H1 (cell line): ENCODE measurements around the gene SPSB1. TPM values are rescaled to one million over a fixed set of nuclear protein-coding genes. Genes with fewer than 3 reads are reported as not detected.

ENCODE experiments used
- CTCF ChIA-PET: fragments of 300-600 bp; sonication (Branson Sonifier 250); formaldehyde crosslinking; loops from one replicate; lab custom pipeline; 2021; ENCODE audit not compliant: partially characterized antibody; lab: Charles Lee
- POLR2A ChIA-PET: fragments of 300-600 bp; sonication (Branson Sonifier 250); formaldehyde crosslinking; loops from one replicate; lab custom pipeline; 2021; ENCODE audit warnings: inconsistent platforms; ENCODE audit not compliant: partially characterized antibody; lab: Charles Lee
- DNase-seq, 2 experiments: peaks; one replicate each; pipeline versions ENCODE4 v3.0.0 to v3.0.0-alpha.2; 2010 to 2022; ENCODE audit warnings: low spot score in 2 of 2, low read depth in 1 of 2, mixed read lengths in 1 of 2
- FAIRE-seq: peaks from 2 replicates; lab custom pipeline; 2011; peaks lifted over from hg19 to GRCh38; lab: Jason Lieb, UNC
- H2AFZ ChIP-seq: 2 replicates; pipeline ENCODE4 v1.8.1; 2012; ENCODE audit warnings: low read length, inconsistent platforms
- H2AK5ac ChIP-seq: 2 replicates; pipeline ENCODE4 v1.6.1; 2013; ENCODE audit warnings: low read depth, low read length
- H2BK120ac ChIP-seq: replicated peaks from 2 replicates; pipeline ENCODE3; 2013; ENCODE audit warnings: low read depth, low read length, inconsistent platforms
- H2BK12ac ChIP-seq: 2 replicates; pipeline ENCODE4 v1.6.1; 2013; ENCODE audit warnings: low read depth, low read length
- H2BK15ac ChIP-seq: 2 replicates; pipeline ENCODE4 v1.6.1; 2013; ENCODE audit warnings: low read length
- H2BK20ac ChIP-seq: 2 replicates; pipeline ENCODE4 v1.6.1; 2013; ENCODE audit warnings: low read length
- H2BK5ac ChIP-seq: 2 replicates; pipeline ENCODE4 v1.6.1; 2013; ENCODE audit warnings: low read depth, low read length
- H3K14ac ChIP-seq: 2 replicates; pipeline ENCODE4 v1.6.1; 2013; ENCODE audit warnings: inconsistent platforms; ENCODE audit not compliant: insufficient read length
- H3K18ac ChIP-seq: 2 replicates; pipeline ENCODE4 v1.6.1; 2013; ENCODE audit warnings: low read length; ENCODE audit errors: extremely low read depth
- H3K23ac ChIP-seq: 2 replicates; pipeline ENCODE4 v1.6.1; 2013; ENCODE audit warnings: inconsistent platforms; ENCODE audit not compliant: insufficient read length
- H3K23me2 ChIP-seq: 2 replicates; pipeline ENCODE4 v1.6.1; 2013; ENCODE audit warnings: low read depth, low read length
- H3K27ac ChIP-seq: 2 replicates; pipeline ENCODE4 v1.6.1; 2011; ENCODE audit warnings: low read depth, low read length, inconsistent platforms
- H3K27me3 ChIP-seq, 4 experiments: replicated peaks in 1 of 4; 1 replicate in 1 of 4; 2 replicates in 3 of 4; pipeline versions ENCODE4 v1.6.1 to v1.8.1; 2011 to 2013; ENCODE audit warnings: low read length in 3 of 4, mild to moderate bottlenecking in 3 of 4, inconsistent platforms in 2 of 4, mixed read lengths in 2 of 4, moderate library complexity in 1 of 4; ENCODE audit not compliant: control insufficient read depth in 3 of 4, insufficient read depth in 3 of 4; ENCODE audit errors: extremely low read depth in 1 of 4
- H3K36me3 ChIP-seq, 4 experiments: 2 replicates each; pipeline versions ENCODE4 v1.6.1 to v1.8.1; 2011 to 2013; ENCODE audit warnings: mild to moderate bottlenecking in 4 of 4, low read length in 3 of 4, moderate library complexity in 2 of 4, control low read depth in 1 of 4, inconsistent platforms in 1 of 4; ENCODE audit not compliant: insufficient read depth in 4 of 4, control insufficient read depth in 2 of 4
- H3K4ac ChIP-seq: replicated peaks from 2 replicates; pipeline ENCODE3; 2013; ENCODE audit warnings: low read length, low read depth, mixed read lengths, inconsistent platforms; ENCODE audit not compliant: insufficient read length
- H3K4me1 ChIP-seq, 4 experiments: replicated peaks in 1 of 4; 1 replicate in 1 of 4; 2 replicates in 3 of 4; pipeline versions ENCODE4 v1.6.1 to v1.8.1; 2011 to 2013; ENCODE audit warnings: low read length in 3 of 4, inconsistent platforms in 2 of 4, mixed read lengths in 1 of 4; ENCODE audit not compliant: insufficient read depth in 4 of 4, control insufficient read depth in 3 of 4
- H3K4me2 ChIP-seq, 2 experiments: 2 replicates each; pipeline versions ENCODE4 v1.6.1 to v1.8.1; 2011 to 2013; ENCODE audit warnings: low read depth in 2 of 2, low read length in 2 of 2, control low read depth in 1 of 2, inconsistent platforms in 1 of 2, mild to moderate bottlenecking in 1 of 2; ENCODE audit not compliant: insufficient read depth in 1 of 2
- H3K4me3 ChIP-seq, 4 experiments: fragments of 200-600, 300-600 bp in 1 of 4; sonication (generic), shearing (Covaris generic), sonication (Bioruptor Twin) in 1 of 4; 2 replicates each; pipeline versions ENCODE4 v1.5.1 to v1.8.1; 2011 to 2016; ENCODE audit warnings: low read length in 4 of 4, low read depth in 3 of 4, control low read depth in 2 of 4, inconsistent platforms in 2 of 4, mild to moderate bottlenecking in 2 of 4, mixed read lengths in 1 of 4, moderate library complexity in 1 of 4; ENCODE audit not compliant: insufficient read depth in 2 of 4; ENCODE audit errors: extremely low read depth in 1 of 4
- H3K56ac ChIP-seq: replicated peaks from 2 replicates; pipeline ENCODE3; 2013; ENCODE audit warnings: low read depth, mild to moderate bottlenecking, mixed read lengths, low read length, inconsistent platforms; ENCODE audit not compliant: insufficient read length
- H3K79me1 ChIP-seq: 2 replicates; pipeline ENCODE4 v1.6.1; 2013; ENCODE audit warnings: low read depth, low read length, control low read depth
- H3K79me2 ChIP-seq, 2 experiments: 2 replicates each; pipeline versions ENCODE4 v1.6.1 to v1.8.1; 2012 to 2013; ENCODE audit warnings: low read length in 2 of 2, mild to moderate bottlenecking in 2 of 2, inconsistent platforms in 1 of 2; ENCODE audit not compliant: insufficient read depth in 2 of 2, control insufficient read depth in 1 of 2
- H3K9ac ChIP-seq, 4 experiments: replicated peaks in 1 of 4; 1 replicate in 1 of 4; 2 replicates in 3 of 4; pipeline versions ENCODE4 v1.6.1 to v1.8.1; 2011 to 2013; ENCODE audit warnings: low read depth in 3 of 4, low read length in 3 of 4, control low read depth in 2 of 4, mild to moderate bottlenecking in 2 of 4, moderate library complexity in 2 of 4, inconsistent platforms in 1 of 4; ENCODE audit errors: extremely low read depth in 1 of 4
- H3K9me3 ChIP-seq, 2 experiments: 2 replicates each; pipeline versions ENCODE4 v1.6.1 to v1.8.1; 2012 to 2013; ENCODE audit warnings: mild to moderate bottlenecking in 2 of 2, moderate library complexity in 2 of 2, control low read depth in 1 of 2, inconsistent platforms in 1 of 2, low read depth in 1 of 2, low read length in 1 of 2, mixed read lengths in 1 of 2; ENCODE audit not compliant: insufficient read depth in 2 of 2
- H4K20me1 ChIP-seq, 2 experiments: replicated peaks in 1 of 2; 2 replicates each; pipeline versions ENCODE3 to v1.8.1; 2011 to 2013; ENCODE audit warnings: inconsistent platforms in 2 of 2, low read length in 2 of 2, mild to moderate bottlenecking in 1 of 2; ENCODE audit not compliant: insufficient read depth in 2 of 2, control insufficient read depth in 1 of 2
- H4K5ac ChIP-seq: 2 replicates; pipeline ENCODE4 v1.6.1; 2013; ENCODE audit warnings: low read length, low read depth, mixed read lengths, inconsistent platforms; ENCODE audit not compliant: insufficient read length
- H4K8ac ChIP-seq: 2 replicates; pipeline ENCODE4 v1.8.0; 2013; ENCODE audit warnings: mild to moderate bottlenecking, moderate library complexity, low read length, inconsistent platforms; ENCODE audit not compliant: insufficient read depth; ENCODE audit errors: extremely low read depth
- H4K91ac ChIP-seq: replicated peaks from 2 replicates; pipeline ENCODE3; 2013; ENCODE audit warnings: low read length, mixed read lengths, inconsistent platforms; ENCODE audit not compliant: insufficient read length
- JUN ChIP-seq: IDR thresholded peaks from 2 replicates; pipeline ENCODE4 v1.6.1; 2011; ENCODE audit warnings: low read depth, mild to moderate bottlenecking, improper control_type of control experiment, low read length
- YY1 ChIP-seq: IDR thresholded peaks from 2 replicates; pipeline ENCODE4 v1.6.1; 2011; ENCODE audit warnings: low read depth, mild to moderate bottlenecking, low read length
- WGBS, 2 experiments: shearing (Covaris generic) in 1 of 2; methylation state at CpG; one replicate each; pipeline versions ENCODE4 v1.1.6 to v1.1.7; 2013 to 2015; ENCODE audit warnings: low lambda C conversion rate in 2 of 2, mixed read lengths in 2 of 2, inconsistent platforms in 1 of 2, low coverage in 1 of 2, missing lambda C conversion rate in 1 of 2; ENCODE audit not compliant: insufficient replicate concordance in 2 of 2, insufficient coverage in 1 of 2, insufficient read length in 1 of 2; ENCODE audit errors: extremely low coverage in 1 of 2, missing lambda C conversion rate in 1 of 2; 5-methylcytosine and 5-hydroxymethylcytosine counted together
- polyA plus RNA-seq, 7 experiments: library from polyadenylated mRNA; depleted of rRNA in 3 of 7; stranded (reverse) in 5 of 7; unstranded in 2 of 7; fragments of >200 nt in 5 of 7; fragments of 200-250 nt in 2 of 7; gene quantifications; 1 replicate in 5 of 7; 2 replicates in 1 of 7; 4 replicates in 1 of 7; pipeline versions ENCODE4 v1.2.1 to v1.2.3, GENCODE V29; 2011 to 2013; ENCODE audit warnings: missing spikeins in 2 of 7, mixed read lengths in 2 of 7
- total RNA-seq: library from RNA; stranded (reverse); fragmentation: NEBNext Ultra II Directional; extraction: Animal tissue kit (Norgen Biotek cat#: 25700); gene quantifications from 2 replicates; pipeline ENCODE4 v1.2.1, GENCODE V29; 2021
- TF ChIP-seq, protein P1 (sequence below): IDR thresholded peaks from 2 replicates; pipeline ENCODE4 v1.6.1; 2012; ENCODE audit warnings: inconsistent platforms

Gene SPSB1
- total and polyA plus RNA-seq, 2 of the 8 experiments (the other 6 are each of a cell fraction or from before 2014, with no cell fraction given) = 5.3 to 6.4 TPM

DNA sequence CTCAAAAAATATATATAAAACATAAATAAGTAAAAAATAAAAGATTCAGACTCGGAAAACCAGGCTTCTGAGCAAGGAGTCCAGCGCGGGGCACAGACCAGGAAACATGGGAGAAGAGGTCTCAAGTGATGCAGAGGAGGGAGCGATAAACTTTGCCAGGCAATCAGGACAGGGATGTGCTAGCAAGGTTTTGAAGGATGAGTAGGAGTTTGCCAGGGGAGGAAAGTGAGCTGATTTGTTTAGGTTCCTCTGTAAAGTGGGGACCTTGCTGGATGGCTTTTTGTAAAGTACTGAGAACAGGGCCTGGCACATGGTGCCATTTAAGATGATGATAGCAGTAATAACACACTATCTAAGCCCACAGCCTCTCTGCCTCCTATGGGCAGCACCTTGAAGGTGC is 86.1 kb downstream of the SPSB1 start:
- TF ChIP-seq JUN (no peak), YY1 (no peak)
- TF ChIP-seq, protein P1, sequence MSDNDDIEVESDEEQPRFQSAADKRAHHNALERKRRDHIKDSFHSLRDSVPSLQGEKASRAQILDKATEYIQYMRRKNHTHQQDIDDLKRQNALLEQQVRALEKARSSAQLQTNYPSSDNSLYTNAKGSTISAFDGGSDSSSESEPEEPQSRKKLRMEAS = no peak
- ChIA-PET POLR2A (no interaction called here), CTCF (interaction anchor here (0.7 to 1.1 kb wide), 4 partner anchors 12 to 77 kb away, joined by 3 read pairs; no protein-coding TSS in a partner anchor)

More for the DNA sequence above, 86.1 kb downstream of the SPSB1 start:
- H3K9ac ChIP-seq = no peak overlapping the region
- no peak overlapping the region for H2BK120ac ChIP-seq
- H3K23me2 ChIP-seq = no peaks in the 10 kb centered on the region
- no peak overlapping the region for H2AK5ac ChIP-seq
- no peaks in the 10 kb centered on the region for H3K27me3 ChIP-seq
- no peak overlapping the region for H4K5ac ChIP-seq
- no peak overlapping the region for H2AFZ ChIP-seq
- no peak overlapping the region for H3K56ac ChIP-seq
- H2BK15ac ChIP-seq = no peak overlapping the region
- H3K18ac ChIP-seq = no peak overlapping the region
- FAIRE-seq (no peak), DNase-seq (no peak)
- no peak overlapping the region for H2BK5ac ChIP-seq
- H2BK12ac ChIP-seq = no peak overlapping the region
- H3K14ac ChIP-seq = no peak overlapping the region
- no peaks in the 10 kb centered on the region for H3K9me3 ChIP-seq
- no peak overlapping the region for H2BK20ac ChIP-seq
- H4K91ac ChIP-seq = no peak overlapping the region
- peaks cover 0 to 4% (median 1%) of the 10 kb centered on the region in 4 experiments; a peak in 4 of 7 replicates for H3K4me1 ChIP-seq
- H3K79me2 ChIP-seq = no peaks in the 10 kb centered on the region
- no peak overlapping the region for H3K23ac ChIP-seq
- no peak overlapping the region for H4K8ac ChIP-seq
- WGBS, 2 experiments = 74% methylated on average over 4 of the region's 4 CpGs; no CpG with 5 or more reads in 1 of the 2 experiments
- no peak overlapping the region for H3K4me2 ChIP-seq
- H3K4me3 ChIP-seq = no peak overlapping the region
- H3K4ac ChIP-seq = no peak overlapping the region
- H4K20me1 ChIP-seq = no peaks in the 10 kb centered on the region
- H3K36me3 ChIP-seq = no peaks in the 10 kb centered on the region
- H3K79me1 ChIP-seq = no peaks in the 10 kb centered on the region
- H3K27ac ChIP-seq = no peak overlapping the region
